Measurements from ENCODE around the gene SEMA5A.

Gene SEMA5A

GRCh38 chr5:9218358-9218757, 327.5 kb downstream of the SEMA5A start:
- DNase-seq (ENCODE audit: low spot score), result no peak

- DNase-seq (ENCODE audit: low spot score), result no peak
These were observed 333.3 kb downstream of the SEMA5A start for GRCh38 chr5:9212605-9213004.

- no peak for DNase-seq (ENCODE audit: low spot score)
These were observed 335.9 kb downstream of the SEMA5A start for GRCh38 chr5:9209846-9210492.

- DNase-seq (ENCODE audit: low spot score), result peak; percentile 50
These were observed 338.0 kb downstream of the SEMA5A start for GRCh38 chr5:9207817-9208418.

DNA sequence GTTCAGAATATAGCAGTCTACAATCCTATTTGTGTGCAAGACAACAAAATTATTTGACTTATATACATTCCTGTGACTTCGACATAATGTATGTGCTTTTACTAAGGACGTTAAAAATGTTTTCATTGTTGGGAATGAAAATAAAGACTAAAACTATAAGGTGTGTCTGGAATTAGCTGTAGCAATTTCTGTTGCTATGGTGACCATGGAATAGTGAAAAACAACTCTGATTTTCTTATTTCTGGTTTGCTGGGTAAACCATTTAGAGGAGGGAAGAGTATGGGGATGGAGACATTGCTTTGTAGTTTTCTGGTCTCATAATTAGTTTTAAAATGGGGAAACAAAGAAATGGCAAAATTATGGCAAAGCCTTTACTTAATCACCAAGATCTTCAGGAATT, 343.2 kb downstream of the SEMA5A start:
- DNase-seq (ENCODE audit: low spot score), result no peak

DNA sequence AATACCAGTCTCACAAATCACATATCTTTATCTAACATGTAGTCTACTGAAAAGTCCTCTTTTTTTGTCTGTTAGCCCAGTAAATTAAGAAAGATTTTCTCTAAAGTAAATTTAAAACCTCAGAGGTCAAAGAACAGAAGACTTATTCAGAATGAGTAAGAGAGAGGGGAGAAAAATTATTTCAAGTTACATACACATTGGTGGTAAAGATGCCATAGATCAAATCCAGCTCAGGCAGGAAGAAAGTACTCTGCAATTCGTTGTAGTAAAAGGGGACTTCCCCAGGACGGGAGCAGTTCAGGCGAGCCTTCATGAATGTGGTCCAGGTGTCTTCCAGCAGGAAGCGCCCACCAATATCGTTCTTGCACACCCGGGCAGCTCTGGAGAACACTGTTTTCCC, 344.1 kb downstream of the SEMA5A start:
- no peak for DNase-seq (ENCODE audit: low spot score)

DNA sequence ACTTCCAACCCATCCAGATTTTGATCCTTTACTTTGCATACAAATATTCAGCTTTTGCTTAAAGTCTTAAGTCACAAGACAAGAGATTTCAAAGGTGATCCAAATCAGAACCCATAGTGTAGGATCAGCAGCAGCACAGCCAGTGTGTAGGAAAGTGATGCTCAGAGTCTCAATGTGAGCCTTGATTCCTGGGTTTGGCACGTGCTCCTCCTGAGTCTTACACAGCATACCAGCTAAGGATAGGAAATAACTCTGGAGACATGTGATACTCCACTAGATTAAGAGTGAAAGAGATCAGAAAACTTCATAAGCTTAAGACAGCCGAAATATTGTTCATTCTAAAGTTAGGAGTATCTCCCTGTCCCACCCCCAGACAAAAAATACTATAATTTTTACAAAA, 344.9 kb downstream of the SEMA5A start:
- DNase-seq (ENCODE audit: low spot score), result no peak

GRCh38 chr5:9198394-9198793, 347.5 kb downstream of the SEMA5A start:
- DNase-seq (ENCODE audit: low spot score), result no peak

DNA sequence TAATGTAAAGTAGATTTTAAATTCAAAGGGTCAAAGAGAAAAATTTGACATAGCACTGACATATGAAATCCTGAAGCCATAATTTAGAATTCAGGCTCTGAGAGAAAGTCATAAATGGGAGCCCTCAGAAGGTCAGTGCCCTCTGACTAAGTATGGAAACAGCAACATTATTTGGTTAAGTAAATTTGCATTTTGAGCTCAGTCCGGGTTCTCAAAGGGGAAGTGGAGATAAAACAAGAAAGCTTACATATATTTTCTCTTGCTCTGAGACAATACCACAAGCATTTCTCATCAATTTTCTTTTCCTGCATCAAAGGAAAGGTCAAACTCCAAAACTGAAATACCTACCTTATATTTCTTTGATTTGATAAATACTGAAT, 348.0 kb downstream of the SEMA5A start:
- no peak for DNase-seq (ENCODE audit: low spot score)

GRCh38 chr5:9196403-9197227, 349.3 kb downstream of the SEMA5A start:
- DNase-seq (ENCODE audit: low spot score), result no peak

GRCh38 chr5:9194509-9194908, 351.4 kb downstream of the SEMA5A start:
- no peak for DNase-seq (ENCODE audit: low spot score)

DNA sequence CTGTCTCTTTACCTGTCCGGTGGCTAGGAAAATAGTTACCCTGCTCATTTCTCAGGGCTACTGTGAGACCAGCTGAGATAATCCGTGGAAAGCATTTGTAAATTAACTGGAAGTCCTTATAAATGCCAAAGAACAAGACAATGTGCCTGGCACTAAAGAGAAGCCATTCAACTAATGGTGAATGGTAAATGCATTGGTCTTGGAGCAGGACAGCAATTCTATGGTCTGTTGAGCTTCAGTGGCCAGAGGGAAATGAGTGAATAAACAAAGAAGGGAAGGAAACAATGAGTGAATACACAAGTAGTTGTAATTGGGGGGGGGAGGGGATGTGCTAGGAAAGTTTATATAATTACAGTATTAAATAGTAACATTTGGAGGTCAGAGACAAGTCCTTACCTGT, 353.6 kb downstream of the SEMA5A start:
- DNase-seq (ENCODE audit: low spot score), result no peak

DNA sequence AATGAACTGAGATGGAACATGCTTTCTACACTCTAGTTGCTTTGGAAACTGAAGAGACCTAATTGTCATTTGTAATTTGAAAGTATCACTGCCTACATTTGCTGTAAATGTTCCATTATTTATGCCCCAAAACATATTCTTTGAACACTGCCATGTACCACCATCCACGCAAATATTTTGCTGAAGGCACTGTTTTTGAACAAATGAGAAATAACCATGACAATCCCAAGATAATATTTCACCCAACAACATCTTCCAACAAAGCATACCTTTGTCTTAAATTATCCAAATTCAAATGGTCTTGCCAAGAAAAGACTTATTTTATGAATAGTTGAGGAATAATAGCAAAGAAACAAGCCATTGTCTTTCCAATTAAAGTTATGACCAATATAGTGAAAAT, 356.2 kb downstream of the SEMA5A start:
- no peak for DNase-seq (ENCODE audit: low spot score)

- DNase-seq (ENCODE audit: low spot score), result peak; percentile 83
These were observed 356.9 kb downstream of the SEMA5A start for GRCh38 chr5:9188956-9189355.

DNA sequence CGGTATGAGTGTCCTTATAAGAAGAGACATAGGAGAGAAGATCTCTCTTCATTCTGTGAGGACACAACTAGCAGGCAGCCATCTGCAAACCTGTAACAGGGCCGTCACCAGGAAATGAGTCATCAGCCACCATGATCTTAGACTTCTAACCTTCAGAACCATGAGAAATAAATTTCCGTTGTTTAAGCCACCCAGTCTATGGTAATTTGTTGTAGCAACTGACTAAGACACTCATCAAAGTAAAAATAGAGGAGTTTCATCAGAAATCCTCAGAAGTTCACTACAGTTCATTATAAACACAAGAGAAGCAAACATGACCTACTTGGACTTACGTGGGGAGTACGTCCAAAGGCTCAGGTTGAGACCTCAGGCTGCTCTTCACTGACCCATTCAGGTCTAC, 357.7 kb downstream of the SEMA5A start:
- DNase-seq (ENCODE audit: low spot score), result no peak

DNA sequence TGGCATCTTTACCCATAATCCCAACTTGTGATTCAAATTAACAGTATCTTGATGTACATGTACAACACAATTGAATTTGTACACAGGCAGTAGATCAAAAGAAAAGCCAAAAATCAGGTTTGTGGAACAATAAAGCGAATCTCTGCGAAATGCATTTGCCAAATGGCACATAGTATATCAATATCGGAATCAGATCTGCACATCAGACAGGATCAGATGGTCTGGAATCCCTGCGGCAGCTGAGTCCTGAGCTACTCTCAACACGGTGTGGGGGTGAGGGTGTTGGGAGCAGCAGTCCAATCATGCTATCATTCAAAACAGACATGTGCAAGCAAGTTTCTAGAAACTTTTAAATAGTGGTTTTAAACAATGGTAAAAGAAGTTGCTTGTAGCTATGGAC, 358.3 kb downstream of the SEMA5A start:
- DNase-seq (ENCODE audit: low spot score), result peak; percentile 11

GRCh38 chr5:9186069-9186468, 359.8 kb downstream of the SEMA5A start:
- no peak for DNase-seq (ENCODE audit: low spot score)

GRCh38 chr5:9183992-9184391, 361.9 kb downstream of the SEMA5A start:
- DNase-seq (ENCODE audit: low spot score), result no peak

GRCh38 chr5:9182899-9183695, 362.8 kb downstream of the SEMA5A start:
- DNase-seq (ENCODE audit: low spot score), result no peak

DNA sequence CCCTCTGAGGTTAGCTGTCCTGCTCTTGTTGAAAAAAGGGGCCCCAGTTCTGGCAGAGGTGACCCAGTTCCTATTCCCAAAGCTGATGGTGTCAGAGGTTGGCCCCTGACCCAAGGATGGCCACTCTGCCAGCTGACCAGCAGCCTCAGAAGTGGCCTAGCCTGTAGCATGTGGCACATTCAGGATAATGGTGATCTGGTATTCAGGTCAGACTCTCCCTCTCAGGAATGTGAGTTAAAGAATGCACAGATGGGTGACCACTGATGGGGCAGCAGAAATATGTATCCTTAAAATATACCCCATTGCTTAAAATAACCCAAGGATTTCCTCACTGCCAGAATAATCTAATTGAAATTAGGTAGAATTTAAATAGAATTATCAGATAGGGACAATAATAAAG, 369.2 kb downstream of the SEMA5A start:
- DNase-seq (ENCODE audit: low spot score), result no peak

DNA sequence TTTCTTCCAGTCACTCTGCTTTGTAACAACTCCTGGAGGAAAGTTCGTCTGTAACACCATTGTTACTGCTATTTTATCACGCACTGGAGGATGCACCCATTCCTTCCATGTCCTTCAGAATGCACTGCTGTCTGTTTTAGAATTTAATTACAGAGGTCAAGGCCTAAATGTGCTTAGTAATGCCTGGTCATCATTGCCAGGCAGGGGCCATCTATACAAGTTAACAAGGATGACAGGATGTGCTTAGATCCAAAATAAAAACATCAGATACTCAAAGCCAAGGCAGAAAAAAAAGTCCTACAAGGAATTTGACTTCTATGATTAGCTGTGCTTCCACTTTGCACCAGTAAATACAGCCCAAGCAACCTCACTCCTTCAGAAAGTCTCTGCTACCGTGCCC, 371.4 kb downstream of the SEMA5A start:
- no peak for DNase-seq (ENCODE audit: low spot score)
